IMR-90 (cell line): ENCODE data around the gene TMEM117. TPM values are rescaled to one million over a fixed set of nuclear protein-coding genes. Genes with fewer than 3 reads are reported as not detected.
A peak's percentile ranks its signal among the peaks of the same experiment; 100 is the strongest.

ENCODE experiments used
- ATAC-seq: fragments of 200-7000 bp; cut with Tn5 transposase; 2 replicates; pipeline ENCODE4 v1.9.1; 2020; ENCODE audit warnings: low read depth, mild to moderate bottlenecking, moderate library complexity
- BruUV-seq: library from RNA; stranded (reverse); fragments of 400-500 nt; replicated peaks from 2 replicates; lab custom pipeline; 2021; lab: Mats Ljungman, UMichigan
- CTCF ChIA-PET: fragments of 300-600 bp; formaldehyde crosslinking; extraction: SDS; loops from one replicate; lab custom pipeline; 2021; ENCODE audit warnings: antibody characterized with exemption; lab: Yijun Ruan, JAX
- POLR2A ChIA-PET: fragments of 300-600 bp; sonication (Branson Sonifier 250); formaldehyde crosslinking; loops from one replicate; lab custom pipeline; 2022; ENCODE audit warnings: antibody characterized with exemption; ENCODE audit not compliant: unreplicated experiment; lab: Charles Lee
- DNase-seq: peaks from one replicate; pipeline ENCODE4 v3.0.0; 2013
- H2AFZ ChIP-seq: replicated peaks from 2 replicates; pipeline ENCODE3; 2013; ENCODE audit warnings: low read length, mild to moderate bottlenecking; ENCODE audit not compliant: poor library complexity
- H2AK5ac ChIP-seq: 2 replicates; pipeline ENCODE4 v1.6.1; 2013; ENCODE audit warnings: low read depth, low read length, inconsistent platforms
- H2AK9ac ChIP-seq: replicated peaks from 2 replicates; pipeline ENCODE3; 2013; ENCODE audit warnings: mild to moderate bottlenecking, low read depth, low read length, moderate library complexity; ENCODE audit not compliant: poor library complexity
- H2BK120ac ChIP-seq: 2 replicates; pipeline ENCODE4 v1.6.1; 2013; ENCODE audit warnings: low read depth, low read length, inconsistent platforms
- H2BK15ac ChIP-seq: 3 replicates; pipeline ENCODE4 v1.6.1; 2013; ENCODE audit warnings: low read depth, low read length, inconsistent platforms
- H2BK20ac ChIP-seq: 2 replicates; pipeline ENCODE4 v1.6.1; 2013; ENCODE audit warnings: low read depth, mild to moderate bottlenecking, inconsistent platforms, low read length, moderate library complexity
- H2BK5ac ChIP-seq: 2 replicates; pipeline ENCODE4 v1.6.1; 2013; ENCODE audit warnings: mild to moderate bottlenecking, low read depth, low read length, inconsistent platforms; ENCODE audit not compliant: poor library complexity, severe bottlenecking
- H3K14ac ChIP-seq: replicated peaks from 2 replicates; pipeline ENCODE4 v1.6.1; 2013; ENCODE audit warnings: low read depth, low read length, inconsistent platforms
- H3K18ac ChIP-seq: 2 replicates; pipeline ENCODE4 v1.6.1; 2013; ENCODE audit warnings: low read depth, low read length, control low read depth
- H3K23ac ChIP-seq: 2 replicates; pipeline ENCODE4 v1.6.1; 2013; ENCODE audit warnings: low read depth, low read length, inconsistent platforms
- H3K27ac ChIP-seq: 2 replicates; pipeline ENCODE4 v1.5.1; 2013; ENCODE audit warnings: mild to moderate bottlenecking, control low read depth, low read length; ENCODE audit not compliant: insufficient read depth
- H3K27me3 ChIP-seq: 2 replicates; pipeline ENCODE4 v1.6.1; 2013; ENCODE audit warnings: low read length; ENCODE audit not compliant: control insufficient read depth, insufficient read depth
- H3K36me3 ChIP-seq: 2 replicates; pipeline ENCODE4 v1.6.1; 2013; ENCODE audit warnings: low read length, mixed read lengths; ENCODE audit not compliant: control insufficient read depth, insufficient read depth
- H3K4ac ChIP-seq: 2 replicates; pipeline ENCODE4 v1.6.1; 2013; ENCODE audit warnings: low read depth, low read length, inconsistent platforms
- H3K4me1 ChIP-seq: 2 replicates; pipeline ENCODE4 v1.6.1; 2013; ENCODE audit warnings: low read length, mixed read lengths; ENCODE audit not compliant: control insufficient read depth, insufficient read depth
- H3K4me2 ChIP-seq: 2 replicates; pipeline ENCODE4 v1.6.1; 2013; ENCODE audit warnings: low read depth, mild to moderate bottlenecking, control low read depth, low read length, moderate library complexity
- H3K4me3 ChIP-seq: 2 replicates; pipeline ENCODE4 v1.5.1; 2013; ENCODE audit warnings: low read depth, mild to moderate bottlenecking, control low read depth, low read length, moderate library complexity; ENCODE audit not compliant: insufficient read depth
- H3K56ac ChIP-seq: 2 replicates; pipeline ENCODE4 v1.6.1; 2013; ENCODE audit warnings: low read length, inconsistent platforms; ENCODE audit not compliant: insufficient read depth; ENCODE audit errors: extremely low read depth
- H3K79me1 ChIP-seq, 2 experiments: 2 replicates each; pipeline ENCODE4 v1.6.1; 2013; ENCODE audit warnings: low read length in 2 of 2, inconsistent platforms in 1 of 2, low read depth in 1 of 2
- H3K9ac ChIP-seq: 2 replicates; pipeline ENCODE4 v1.6.1; 2013; ENCODE audit warnings: low read depth, low read length, control low read depth
- H3K9me1 ChIP-seq: 2 replicates; pipeline ENCODE4 v1.6.1; 2013; ENCODE audit warnings: low read length, inconsistent platforms; ENCODE audit not compliant: insufficient read depth
- H3K9me3 ChIP-seq: 2 replicates; pipeline ENCODE4 v1.6.1; 2013; ENCODE audit warnings: low read length; ENCODE audit not compliant: control insufficient read depth, insufficient read depth
- H4K20me1 ChIP-seq: 2 replicates; pipeline ENCODE4 v1.6.1; 2013; ENCODE audit warnings: low read length, inconsistent platforms; ENCODE audit not compliant: insufficient read depth
- H4K5ac ChIP-seq: 2 replicates; pipeline ENCODE4 v1.6.1; 2013; ENCODE audit warnings: mild to moderate bottlenecking, low read depth, low read length, control low read depth
- H4K8ac ChIP-seq, 2 experiments: 2 replicates each; pipeline ENCODE4 v1.6.1; 2013; ENCODE audit warnings: low read depth in 2 of 2, low read length in 2 of 2, control low read depth in 1 of 2, inconsistent platforms in 1 of 2
- H4K91ac ChIP-seq: 2 replicates; pipeline ENCODE4 v1.6.1; 2013; ENCODE audit warnings: low read depth, low read length, inconsistent platforms; ENCODE audit not compliant: insufficient read depth
- CTCF ChIP-seq: conservative IDR thresholded peaks from 2 replicates; pipeline ENCODE4 v1.5.1; 2012; ENCODE audit warnings: mild to moderate bottlenecking, low read depth, low read length, improper control_type of control experiment
- MAZ ChIP-seq: IDR thresholded peaks from 2 replicates; pipeline ENCODE4 v1.6.1; 2012; ENCODE audit warnings: low read depth, mild to moderate bottlenecking, low read length, improper control_type of control experiment, moderate library complexity, borderline replicate concordance
- MXI1 ChIP-seq: IDR thresholded peaks from 2 replicates; pipeline ENCODE4 v1.6.1; 2012; ENCODE audit warnings: low read depth, mild to moderate bottlenecking, low read length, moderate library complexity, borderline replicate concordance
- RCOR1 ChIP-seq: IDR thresholded peaks from 2 replicates; pipeline ENCODE4 v1.6.1; 2012; ENCODE audit warnings: mild to moderate bottlenecking, low read length, improper control_type of control experiment; ENCODE audit not compliant: insufficient replicate concordance
- WGBS, 2 experiments: methylation state at CpG; one replicate each; pipeline versions ENCODE4 v1.1.5 to v1.1.7; 2013; ENCODE audit warnings: missing lambda C conversion rate in 2 of 2; ENCODE audit not compliant: insufficient read length in 1 of 2; ENCODE audit errors: extremely low coverage in 2 of 2; 5-methylcytosine and 5-hydroxymethylcytosine counted together
- dilution Hi-C: fragments of 300-500 bp; cut with HindIII; formaldehyde crosslinking; loops from one replicate; pipeline ENCODE4 v1.14.3; 2018; ENCODE audit warnings: low sequenced_read_pairs; ENCODE audit not compliant: unreplicated experiment
- in situ Hi-C: fragments of 300-500 bp; cut with MboI; formaldehyde crosslinking; loops from 3 replicates; pipeline ENCODE4 v1.14.3; 2019; ENCODE audit warnings: low sequenced_read_pairs, inconsistent platforms, mixed read lengths
- intact Hi-C: fragments of 100-400 bp; cut with micrococcal nuclease; formaldehyde crosslinking; loops from 2 replicates; pipeline ENCODE4 v1.10.0; 2022
- polyA plus RNA-seq, 3 experiments: library from polyadenylated mRNA; depleted of rRNA; stranded (reverse); fragments of >200 nt; gene quantifications; 2 replicates each; pipeline ENCODE4 v1.2.3, GENCODE V29; 2012; ENCODE audit warnings: low replicate concordance in 1 of 3
- total RNA-seq: library from RNA; depleted of rRNA; stranded (reverse); fragments of >200 nt; gene quantifications from 2 replicates; pipeline ENCODE4 v1.2.3, GENCODE V29; 2012

Gene TMEM117
- total and polyA plus RNA-seq, 2 of the 4 experiments (the other 2 are of a cell fraction), result 8.7 to 21.0 TPM

GRCh38 chr12:43812926-43813325, 23.0 kb upstream of the TMEM117 start:
- Histone ChIP-seq H3K56ac (no peak overlapping the region), H3K36me3 (no peaks in the 10 kb centered on the region), H3K79me1 (no peaks in the 10 kb centered on the region), H3K23ac (no peak overlapping the region), H3K9ac (no peak overlapping the region), H2BK5ac (no peak overlapping the region), H4K91ac (no peak overlapping the region), H3K14ac (no peak overlapping the region), H4K20me1 (no peaks in the 10 kb centered on the region), H2BK20ac (no peak overlapping the region), H2BK15ac (no peak overlapping the region), H3K4me3 (no peak overlapping the region), H3K4me1 (no peaks in the 10 kb centered on the region), H3K27me3 (no peaks in the 10 kb centered on the region; the same call in none of the 2 replicates), H2AFZ (no peak overlapping the region), H4K8ac (no peak overlapping the region), H3K18ac (no peak overlapping the region), H2AK5ac (no peak overlapping the region), H3K9me3 (no peaks in the 10 kb centered on the region), H3K27ac (no peak overlapping the region), H4K5ac (no peak overlapping the region), H3K4ac (no peak overlapping the region), H3K4me2 (no peak overlapping the region), H2BK120ac (no peak overlapping the region), H2AK9ac (no peak overlapping the region), H3K9me1 (no peaks in the 10 kb centered on the region; the same call in 1 of the 2 replicates)
- TF ChIP-seq MAZ (no peak), MXI1 (no peak), CTCF (no peak), RCOR1 (no peak)
- POLR2A ChIA-PET, result no interaction called here
- WGBS, 2 experiments, result no CpG with 5 or more reads among the region's 4 CpGs
- DNase-seq (peak; percentile 53), ATAC-seq (peak; percentile 63; the same call in 1 of the 2 replicates)
- CTCF ChIA-PET, result interaction anchor here (0.6 kb wide), 1 partner anchor 314 kb away, joined by 4 read pairs; no protein-coding TSS in a partner anchor
- no TSS peak for BruUV-seq
- in situ Hi-C loops, result no loop called here
- dilution Hi-C loops, result no loop called here
- intact Hi-C loops, result no loop called here
